IMR-90 (cell line): ENCODE measurements around the gene LY6G6F. TPM values are rescaled to one million over a fixed set of nuclear protein-coding genes. Genes with fewer than 3 reads are reported as not detected.

ENCODE experiments used
- ATAC-seq: fragments of 200-7000 bp; cut with Tn5 transposase; 2 replicates; pipeline ENCODE4 v1.9.1; 2020; ENCODE audit warnings: low read depth, mild to moderate bottlenecking, moderate library complexity
- BruUV-seq: library from RNA; stranded (reverse); fragments of 400-500 nt; replicated peaks from 2 replicates; lab custom pipeline; 2021; lab: Mats Ljungman, UMichigan
- CTCF ChIA-PET: fragments of 300-600 bp; formaldehyde crosslinking; extraction: SDS; loops from one replicate; lab custom pipeline; 2021; ENCODE audit warnings: antibody characterized with exemption; lab: Yijun Ruan, JAX
- POLR2A ChIA-PET: fragments of 300-600 bp; sonication (Branson Sonifier 250); formaldehyde crosslinking; loops from one replicate; lab custom pipeline; 2022; ENCODE audit warnings: antibody characterized with exemption; ENCODE audit not compliant: unreplicated experiment; lab: Charles Lee
- DNase-seq: peaks from one replicate; pipeline ENCODE4 v3.0.0; 2013
- H2AFZ ChIP-seq: replicated peaks from 2 replicates; pipeline ENCODE3; 2013; ENCODE audit warnings: low read length, mild to moderate bottlenecking; ENCODE audit not compliant: poor library complexity
- H2AK5ac ChIP-seq: 2 replicates; pipeline ENCODE4 v1.6.1; 2013; ENCODE audit warnings: low read depth, low read length, inconsistent platforms
- H2AK9ac ChIP-seq: replicated peaks from 2 replicates; pipeline ENCODE3; 2013; ENCODE audit warnings: mild to moderate bottlenecking, low read depth, low read length, moderate library complexity; ENCODE audit not compliant: poor library complexity
- H2BK120ac ChIP-seq: 2 replicates; pipeline ENCODE4 v1.6.1; 2013; ENCODE audit warnings: low read depth, low read length, inconsistent platforms
- H2BK15ac ChIP-seq: 3 replicates; pipeline ENCODE4 v1.6.1; 2013; ENCODE audit warnings: low read depth, low read length, inconsistent platforms
- H2BK20ac ChIP-seq: 2 replicates; pipeline ENCODE4 v1.6.1; 2013; ENCODE audit warnings: low read depth, mild to moderate bottlenecking, inconsistent platforms, low read length, moderate library complexity
- H2BK5ac ChIP-seq: 2 replicates; pipeline ENCODE4 v1.6.1; 2013; ENCODE audit warnings: mild to moderate bottlenecking, low read depth, low read length, inconsistent platforms; ENCODE audit not compliant: poor library complexity, severe bottlenecking
- H3K14ac ChIP-seq: replicated peaks from 2 replicates; pipeline ENCODE4 v1.6.1; 2013; ENCODE audit warnings: low read depth, low read length, inconsistent platforms
- H3K18ac ChIP-seq: 2 replicates; pipeline ENCODE4 v1.6.1; 2013; ENCODE audit warnings: low read depth, low read length, control low read depth
- H3K23ac ChIP-seq: 2 replicates; pipeline ENCODE4 v1.6.1; 2013; ENCODE audit warnings: low read depth, low read length, inconsistent platforms
- H3K27ac ChIP-seq: 2 replicates; pipeline ENCODE4 v1.5.1; 2013; ENCODE audit warnings: mild to moderate bottlenecking, control low read depth, low read length; ENCODE audit not compliant: insufficient read depth
- H3K27me3 ChIP-seq: 2 replicates; pipeline ENCODE4 v1.6.1; 2013; ENCODE audit warnings: low read length; ENCODE audit not compliant: control insufficient read depth, insufficient read depth
- H3K36me3 ChIP-seq: 2 replicates; pipeline ENCODE4 v1.6.1; 2013; ENCODE audit warnings: low read length, mixed read lengths; ENCODE audit not compliant: control insufficient read depth, insufficient read depth
- H3K4ac ChIP-seq: 2 replicates; pipeline ENCODE4 v1.6.1; 2013; ENCODE audit warnings: low read depth, low read length, inconsistent platforms
- H3K4me1 ChIP-seq: 2 replicates; pipeline ENCODE4 v1.6.1; 2013; ENCODE audit warnings: low read length, mixed read lengths; ENCODE audit not compliant: control insufficient read depth, insufficient read depth
- H3K4me2 ChIP-seq: 2 replicates; pipeline ENCODE4 v1.6.1; 2013; ENCODE audit warnings: low read depth, mild to moderate bottlenecking, control low read depth, low read length, moderate library complexity
- H3K4me3 ChIP-seq: 2 replicates; pipeline ENCODE4 v1.5.1; 2013; ENCODE audit warnings: low read depth, mild to moderate bottlenecking, control low read depth, low read length, moderate library complexity; ENCODE audit not compliant: insufficient read depth
- H3K56ac ChIP-seq: 2 replicates; pipeline ENCODE4 v1.6.1; 2013; ENCODE audit warnings: low read length, inconsistent platforms; ENCODE audit not compliant: insufficient read depth; ENCODE audit errors: extremely low read depth
- H3K79me1 ChIP-seq, 2 experiments: 2 replicates each; pipeline ENCODE4 v1.6.1; 2013; ENCODE audit warnings: low read length in 2 of 2, inconsistent platforms in 1 of 2, low read depth in 1 of 2
- H3K9ac ChIP-seq: 2 replicates; pipeline ENCODE4 v1.6.1; 2013; ENCODE audit warnings: low read depth, low read length, control low read depth
- H3K9me1 ChIP-seq: 2 replicates; pipeline ENCODE4 v1.6.1; 2013; ENCODE audit warnings: low read length, inconsistent platforms; ENCODE audit not compliant: insufficient read depth
- H3K9me3 ChIP-seq: 2 replicates; pipeline ENCODE4 v1.6.1; 2013; ENCODE audit warnings: low read length; ENCODE audit not compliant: control insufficient read depth, insufficient read depth
- H4K20me1 ChIP-seq: 2 replicates; pipeline ENCODE4 v1.6.1; 2013; ENCODE audit warnings: low read length, inconsistent platforms; ENCODE audit not compliant: insufficient read depth
- H4K5ac ChIP-seq: 2 replicates; pipeline ENCODE4 v1.6.1; 2013; ENCODE audit warnings: mild to moderate bottlenecking, low read depth, low read length, control low read depth
- H4K8ac ChIP-seq, 2 experiments: 2 replicates each; pipeline ENCODE4 v1.6.1; 2013; ENCODE audit warnings: low read depth in 2 of 2, low read length in 2 of 2, control low read depth in 1 of 2, inconsistent platforms in 1 of 2
- H4K91ac ChIP-seq: 2 replicates; pipeline ENCODE4 v1.6.1; 2013; ENCODE audit warnings: low read depth, low read length, inconsistent platforms; ENCODE audit not compliant: insufficient read depth
- CHD1 ChIP-seq: IDR thresholded peaks from 2 replicates; pipeline ENCODE4 v1.6.1; 2012; ENCODE audit warnings: low read depth, low read length, improper control_type of control experiment
- CTCF ChIP-seq: conservative IDR thresholded peaks from 2 replicates; pipeline ENCODE4 v1.5.1; 2012; ENCODE audit warnings: mild to moderate bottlenecking, low read depth, low read length, improper control_type of control experiment
- NFE2L2 ChIP-seq: fragments of 150-350 bp; IDR thresholded peaks from 2 replicates; pipeline ENCODE4 v1.6.1; 2016; ENCODE audit warnings: low read depth, mild to moderate bottlenecking, low read length
- POLR2A ChIP-seq: IDR thresholded peaks from 2 replicates; pipeline ENCODE4 v1.6.1; 2012; ENCODE audit warnings: mild to moderate bottlenecking, low read depth, low read length
- RFX5 ChIP-seq: IDR thresholded peaks from 2 replicates; pipeline ENCODE4 v1.8.0; 2012; ENCODE audit warnings: low read depth, mild to moderate bottlenecking, low read length, moderate library complexity
- WGBS, 2 experiments: methylation state at CpG; one replicate each; pipeline versions ENCODE4 v1.1.5 to v1.1.7; 2013; ENCODE audit warnings: missing lambda C conversion rate in 2 of 2; ENCODE audit not compliant: insufficient read length in 1 of 2; ENCODE audit errors: extremely low coverage in 2 of 2; 5-methylcytosine and 5-hydroxymethylcytosine counted together
- dilution Hi-C: fragments of 300-500 bp; cut with HindIII; formaldehyde crosslinking; loops from one replicate; pipeline ENCODE4 v1.14.3; 2018; ENCODE audit warnings: low sequenced_read_pairs; ENCODE audit not compliant: unreplicated experiment
- in situ Hi-C: fragments of 300-500 bp; cut with MboI; formaldehyde crosslinking; loops from 3 replicates; pipeline ENCODE4 v1.14.3; 2019; ENCODE audit warnings: low sequenced_read_pairs, inconsistent platforms, mixed read lengths
- intact Hi-C: fragments of 100-400 bp; cut with micrococcal nuclease; formaldehyde crosslinking; loops from 2 replicates; pipeline ENCODE4 v1.10.0; 2022
- polyA plus RNA-seq, 3 experiments: library from polyadenylated mRNA; depleted of rRNA; stranded (reverse); fragments of >200 nt; gene quantifications; 2 replicates each; pipeline ENCODE4 v1.2.3, GENCODE V29; 2012; ENCODE audit warnings: low replicate concordance in 1 of 3
- total RNA-seq: library from RNA; depleted of rRNA; stranded (reverse); fragments of >200 nt; gene quantifications from 2 replicates; pipeline ENCODE4 v1.2.3, GENCODE V29; 2012
- TF ChIP-seq, protein P1 (sequence below): fragments of 150-350 bp; IDR thresholded peaks from 2 replicates; pipeline ENCODE4 v1.6.1; 2017; ENCODE audit warnings: mild to moderate bottlenecking, antibody characterized with exemption, low read length, low read depth

Gene LY6G6F
- total and polyA plus RNA-seq, 2 of the 4 experiments (the other 2 are of a cell fraction), result not detected

DNA sequence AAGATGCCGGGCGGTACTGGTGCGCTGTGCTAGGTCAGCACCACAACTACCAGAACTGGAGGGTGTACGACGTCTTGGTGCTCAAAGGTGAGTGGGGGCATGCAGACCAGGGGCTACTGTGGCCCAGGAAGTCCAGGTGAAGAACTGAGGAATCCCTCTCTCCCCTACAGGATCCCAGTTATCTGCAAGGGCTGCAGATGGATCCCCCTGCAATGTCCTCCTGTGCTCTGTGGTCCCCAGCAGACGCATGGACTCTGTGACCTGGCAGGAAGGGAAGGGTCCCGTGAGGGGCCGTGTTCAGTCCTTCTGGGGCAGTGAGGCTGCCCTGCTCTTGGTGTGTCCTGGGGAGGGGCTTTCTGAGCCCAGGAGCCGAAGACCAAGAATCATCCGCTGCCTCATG is 1.0 kb downstream of the LY6G6F start:
- ChIA-PET CTCF (no interaction called here), POLR2A (no interaction called here)
- no peak overlapping the region for H3K18ac ChIP-seq
- in situ Hi-C loops (no loop called here), dilution Hi-C loops (no loop called here), intact Hi-C loops (no loop called here)
- H2BK5ac ChIP-seq, result no peak overlapping the region
- H3K27me3 ChIP-seq, result peaks cover 14% of the 10 kb centered on the region; the same call in 1 of the 2 replicates
- no peak overlapping the region for H2AK9ac ChIP-seq
- H2BK120ac ChIP-seq, result no peak overlapping the region
- no peaks in the 10 kb centered on the region for H3K4me1 ChIP-seq
- no peak overlapping the region for H3K4me2 ChIP-seq
- H3K9me1 ChIP-seq, result no peaks in the 10 kb centered on the region
- no peak overlapping the region for H3K4me3 ChIP-seq
- H2BK20ac ChIP-seq, result no peak overlapping the region
- 100% methylated on average over 2 of the region's 10 CpGs; no CpG with 5 or more reads in 1 of the 2 experiments for WGBS, 2 experiments
- no peak overlapping the region for H3K56ac ChIP-seq
- no peak overlapping the region for H3K23ac ChIP-seq
- H3K9me3 ChIP-seq, result no peaks in the 10 kb centered on the region
- no peak for DNase-seq
- H2AFZ ChIP-seq, result no peak overlapping the region
- H2AK5ac ChIP-seq, result no peak overlapping the region
- H4K5ac ChIP-seq, result no peak overlapping the region
- no peak overlapping the region for H3K14ac ChIP-seq
- H2BK15ac ChIP-seq, result no peak overlapping the region
- H3K27ac ChIP-seq, result no peak overlapping the region
- ATAC-seq, result no peak
- BruUV-seq, result no TSS peak
- H4K8ac ChIP-seq, result no peak overlapping the region
- H3K4ac ChIP-seq, result no peak overlapping the region
- H3K79me1 ChIP-seq, result peaks cover 0 to 2% of the 10 kb centered on the region in 2 experiments; a peak in 1 of 4 replicates
- no peak overlapping the region for H4K91ac ChIP-seq
- H3K9ac ChIP-seq, result no peak overlapping the region
- no peaks in the 10 kb centered on the region; the same call in 1 of the 2 replicates for H4K20me1 ChIP-seq
- TF ChIP-seq CTCF (no peak), CHD1 (no peak), POLR2A (no peak), NFE2L2 (no peak), RFX5 (no peak)
- TF ChIP-seq, protein P1, sequence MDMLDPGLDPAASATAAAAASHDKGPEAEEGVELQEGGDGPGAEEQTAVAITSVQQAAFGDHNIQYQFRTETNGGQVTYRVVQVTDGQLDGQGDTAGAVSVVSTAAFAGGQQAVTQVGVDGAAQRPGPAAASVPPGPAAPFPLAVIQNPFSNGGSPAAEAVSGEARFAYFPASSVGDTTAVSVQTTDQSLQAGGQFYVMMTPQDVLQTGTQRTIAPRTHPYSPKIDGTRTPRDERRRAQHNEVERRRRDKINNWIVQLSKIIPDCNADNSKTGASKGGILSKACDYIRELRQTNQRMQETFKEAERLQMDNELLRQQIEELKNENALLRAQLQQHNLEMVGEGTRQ, result no peak
- H3K36me3 ChIP-seq, result no peaks in the 10 kb centered on the region
